Activated naive CD4-positive, alpha-beta T cell treated with anti-CD3 and anti-CD28 coated beads, Interleukin-2, amount 50 U/mL, for 24 hours (primary cell): Measurements from ENCODE around the gene EXOC3L1.

ENCODE experiments used
- H3K27ac Mint-ChIP-seq: one replicate; pipeline ENCODE4 v1.8.0; 2021; ENCODE audit warnings: mild to moderate bottlenecking, mixed read lengths
- H3K27me3 Mint-ChIP-seq: one replicate; pipeline ENCODE4 v1.8.0; 2021; ENCODE audit warnings: mixed read lengths
- H3K36me3 Mint-ChIP-seq: one replicate; pipeline ENCODE4 v1.8.0; 2021; ENCODE audit warnings: mixed read lengths
- H3K4me1 Mint-ChIP-seq: one replicate; pipeline ENCODE4 v1.8.0; 2021; ENCODE audit warnings: mixed read lengths
- H3K4me3 Mint-ChIP-seq: one replicate; pipeline ENCODE4 v1.8.0; 2021; ENCODE audit warnings: mild to moderate bottlenecking, mixed read lengths
- H3K9me3 Mint-ChIP-seq: one replicate; pipeline ENCODE4 v1.8.0; 2021; ENCODE audit warnings: mixed read lengths

Gene EXOC3L1

GRCh38 chr16:67180166-67180565 is 9.8 kb downstream of the EXOC3L1 start:
- H3K4me3 Mint-ChIP-seq = no peak overlapping the region
- no peaks in the 10 kb centered on the region for H3K9me3 Mint-ChIP-seq
- no peak overlapping the region for H3K27ac Mint-ChIP-seq
- H3K4me1 Mint-ChIP-seq = peaks cover 17% of the 10 kb centered on the region
- no peaks in the 10 kb centered on the region for H3K36me3 Mint-ChIP-seq
- H3K27me3 Mint-ChIP-seq = peaks cover 14% of the 10 kb centered on the region

GRCh38 chr16:67179421-67180080 is 10.4 kb downstream of the EXOC3L1 start:
- no peak overlapping the region for H3K27ac Mint-ChIP-seq
- H3K9me3 Mint-ChIP-seq = no peaks in the 10 kb centered on the region
- H3K36me3 Mint-ChIP-seq = no peaks in the 10 kb centered on the region
- peaks cover 14% of the 10 kb centered on the region for H3K27me3 Mint-ChIP-seq
- no peak overlapping the region for H3K4me3 Mint-ChIP-seq
- H3K4me1 Mint-ChIP-seq = peaks cover 11% of the 10 kb centered on the region

GRCh38 chr16:67177743-67178699 is 11.9 kb downstream of the EXOC3L1 start:
- H3K9me3 Mint-ChIP-seq = no peaks in the 10 kb centered on the region
- peaks cover 22% of the 10 kb centered on the region for H3K27me3 Mint-ChIP-seq
- peaks cover 22% of the 10 kb centered on the region for H3K4me1 Mint-ChIP-seq
- H3K27ac Mint-ChIP-seq = no peak overlapping the region
- no peaks in the 10 kb centered on the region for H3K36me3 Mint-ChIP-seq
- peak overlapping the region; percentile 57 for H3K4me3 Mint-ChIP-seq

- H3K4me1 Mint-ChIP-seq = peaks cover 23% of the 10 kb centered on the region
- H3K36me3 Mint-ChIP-seq = no peaks in the 10 kb centered on the region
- H3K4me3 Mint-ChIP-seq = no peak overlapping the region
- H3K27ac Mint-ChIP-seq = no peak overlapping the region
- H3K9me3 Mint-ChIP-seq = no peaks in the 10 kb centered on the region
- H3K27me3 Mint-ChIP-seq = peaks cover 26% of the 10 kb centered on the region
Measured at GRCh38 chr16:67176662-67177061, 13.3 kb downstream of the EXOC3L1 start.

GRCh38 chr16:67174706-67175231 is 15.2 kb downstream of the EXOC3L1 start:
- Mint-ChIP-seq H3K9me3 (no peaks in the 10 kb centered on the region), H3K27me3 (peaks cover 39% of the 10 kb centered on the region), H3K4me3 (no peak overlapping the region), H3K4me1 (peaks cover 27% of the 10 kb centered on the region), H3K36me3 (no peaks in the 10 kb centered on the region), H3K27ac (no peak overlapping the region)

- H3K4me3 Mint-ChIP-seq = peak overlapping the region; percentile 93
- H3K27me3 Mint-ChIP-seq = peaks cover 41% of the 10 kb centered on the region
- no peaks in the 10 kb centered on the region for H3K9me3 Mint-ChIP-seq
- no peaks in the 10 kb centered on the region for H3K36me3 Mint-ChIP-seq
- peaks cover 29% of the 10 kb centered on the region for H3K4me1 Mint-ChIP-seq
- H3K27ac Mint-ChIP-seq = no peak overlapping the region
Measured at GRCh38 chr16:67173808-67174705, 15.9 kb downstream of the EXOC3L1 start.

GRCh38 chr16:67173323-67173722 is 16.6 kb downstream of the EXOC3L1 start:
- peaks cover 39% of the 10 kb centered on the region for H3K27me3 Mint-ChIP-seq
- peak overlapping the region; percentile 93 for H3K4me3 Mint-ChIP-seq
- no peaks in the 10 kb centered on the region for H3K9me3 Mint-ChIP-seq
- no peaks in the 10 kb centered on the region for H3K36me3 Mint-ChIP-seq
- H3K27ac Mint-ChIP-seq = peak overlapping the region; percentile 62
- peaks cover 26% of the 10 kb centered on the region for H3K4me1 Mint-ChIP-seq

- H3K36me3 Mint-ChIP-seq = no peaks in the 10 kb centered on the region
- H3K27me3 Mint-ChIP-seq = peaks cover 40% of the 10 kb centered on the region
- H3K4me3 Mint-ChIP-seq = peak overlapping the region; percentile 36
- no peaks in the 10 kb centered on the region for H3K9me3 Mint-ChIP-seq
- peak overlapping the region; percentile 32 for H3K27ac Mint-ChIP-seq
- H3K4me1 Mint-ChIP-seq = peaks cover 24% of the 10 kb centered on the region
Measured at GRCh38 chr16:67170949-67171649, 18.8 kb downstream of the EXOC3L1 start.

GRCh38 chr16:67170168-67170948 is 19.6 kb downstream of the EXOC3L1 start, which contains the start of gene NOL3:
TSS of gene NOL3 (plus strand) at chr16:67170538.
- Mint-ChIP-seq H3K27ac (peak within 1 kb of the TSS; percentile 32), H3K36me3 (no peaks in the 10 kb centered on the region), H3K4me1 (peaks cover 24% of the 10 kb centered on the region), H3K9me3 (no peaks in the 10 kb centered on the region), H3K4me3 (peak within 1 kb of the TSS; percentile 71), H3K27me3 (peaks cover 41% of the 10 kb centered on the region)

GRCh38 chr16:67169642-67170167 is 20.2 kb downstream of the EXOC3L1 start:
- Mint-ChIP-seq H3K9me3 (no peaks in the 10 kb centered on the region), H3K36me3 (no peaks in the 10 kb centered on the region), H3K27me3 (peaks cover 46% of the 10 kb centered on the region), H3K27ac (no peak overlapping the region), H3K4me3 (peak overlapping the region; percentile 71), H3K4me1 (peaks cover 29% of the 10 kb centered on the region)

- H3K27me3 Mint-ChIP-seq = peaks cover 46% of the 10 kb centered on the region
- no peaks in the 10 kb centered on the region for H3K9me3 Mint-ChIP-seq
- H3K4me1 Mint-ChIP-seq = peaks cover 28% of the 10 kb centered on the region
- H3K27ac Mint-ChIP-seq = no peak overlapping the region
- H3K4me3 Mint-ChIP-seq = peak overlapping the region; percentile 26
- no peaks in the 10 kb centered on the region for H3K36me3 Mint-ChIP-seq
Measured at GRCh38 chr16:67169011-67169451, 20.9 kb downstream of the EXOC3L1 start.

GRCh38 chr16:67167588-67167987 is 22.3 kb downstream of the EXOC3L1 start:
- Mint-ChIP-seq H3K9me3 (no peaks in the 10 kb centered on the region), H3K4me1 (peaks cover 18% of the 10 kb centered on the region), H3K27me3 (peaks cover 37% of the 10 kb centered on the region), H3K36me3 (no peaks in the 10 kb centered on the region), H3K27ac (no peak overlapping the region), H3K4me3 (no peak overlapping the region)

GRCh38 chr16:67166598-67167168 is 23.3 kb downstream of the EXOC3L1 start:
- no peak overlapping the region for H3K4me3 Mint-ChIP-seq
- no peaks in the 10 kb centered on the region for H3K9me3 Mint-ChIP-seq
- no peaks in the 10 kb centered on the region for H3K36me3 Mint-ChIP-seq
- H3K4me1 Mint-ChIP-seq = peaks cover 24% of the 10 kb centered on the region
- no peak overlapping the region for H3K27ac Mint-ChIP-seq
- H3K27me3 Mint-ChIP-seq = peaks cover 40% of the 10 kb centered on the region
